HPDE6-E6E7 (cell line): ENCODE results near the gene UBE2M.

Experiments
- DNase-seq: peaks from one replicate; pipeline ENCODE4 v3.0.0; 2011; ENCODE audit warnings: missing footprints; ENCODE audit errors: extremely low spot score

Gene UBE2M

GRCh38 chr19:58570770-58571574, 12.6 kb upstream of the UBE2M start:
- no peak for DNase-seq

GRCh38 chr19:58569943-58570670, 11.7 kb upstream of the UBE2M start:
- no peak for DNase-seq

GRCh38 chr19:58569191-58569942, 11.0 kb upstream of the UBE2M start:
- no peak for DNase-seq

- no peak for DNase-seq
Observed at GRCh38 chr19:58568453-58569130, 10.2 kb upstream of the UBE2M start.

- DNase-seq = no peak
Observed at GRCh38 chr19:58566989-58567388, 8.6 kb upstream of the UBE2M start.

GRCh38 chr19:58563823-58564222, 5.4 kb upstream of the UBE2M start:
- DNase-seq = no peak

- DNase-seq = no peak
Observed at GRCh38 chr19:58563034-58563573, 4.7 kb upstream of the UBE2M start.

- no peak for DNase-seq
Observed at GRCh38 chr19:58562122-58563033, 4.0 kb upstream of the UBE2M start.

- DNase-seq = no peak
Observed at GRCh38 chr19:58561373-58562121, 3.1 kb upstream of the UBE2M start.

- DNase-seq = no peak
Observed at GRCh38 chr19:58560921-58561320, 2.5 kb upstream of the UBE2M start.

GRCh38 chr19:58560007-58560887, 1.8 kb upstream of the UBE2M start:
- no peak for DNase-seq

- peak; percentile 89 for DNase-seq
Observed at GRCh38 chr19:58559275-58560006, 1.0 kb upstream of the UBE2M start.

- peak; percentile 85 for DNase-seq
Observed at GRCh38 chr19:58558623-58559274, 338 bp upstream of the UBE2M start.

- no peak for DNase-seq
Observed at GRCh38 chr19:58557221-58558065, 968 bp downstream of the UBE2M start.

- DNase-seq = no peak
Observed at GRCh38 chr19:58556622-58557220, 1.7 kb downstream of the UBE2M start.
